Uterus (tissue), 2 donors: ENCODE measurements around the gene TTC7B.

Experiments
- POLR2A ChIP-seq, 2 donors: fragments of 450-650 bp; IDR thresholded peaks; one replicate each; pipeline ENCODE4 v1.6.1; 2016; ENCODE audit warnings: antibody characterized with exemption in 2 of 2, mild to moderate bottlenecking in 1 of 2, moderate library complexity in 1 of 2
- TF ChIP-seq, protein P1 (sequence below), 4 experiments: fragments of 200-600 bp in 2 of 4; fragments of 450-650 bp in 2 of 4; sonication (generic) in 2 of 4; IDR thresholded peaks; one replicate each; pipeline ENCODE4 v1.5.1; 2016 to 2019; ENCODE audit warnings: antibody characterized with exemption in 4 of 4, mild to moderate bottlenecking in 2 of 4, moderate library complexity in 1 of 4

DNA sequence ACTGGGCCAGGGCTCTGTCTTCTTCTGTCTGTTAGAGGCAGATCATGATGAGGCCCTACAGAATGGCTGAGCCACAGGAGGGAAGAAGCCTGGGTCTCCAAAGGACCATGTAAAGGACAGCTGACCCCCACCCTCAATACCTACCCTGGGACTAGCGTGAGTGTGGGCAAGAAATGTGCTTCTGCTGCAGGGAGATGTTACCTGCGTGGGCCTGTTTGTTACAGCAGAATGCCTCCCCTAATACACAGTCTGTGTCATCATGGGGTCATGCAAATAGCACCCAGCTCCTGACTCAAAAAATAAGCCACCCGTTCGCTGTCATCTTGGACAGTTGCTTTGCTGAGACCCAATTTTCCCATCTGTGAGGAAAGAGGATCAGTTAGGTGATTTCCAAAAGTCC is 328.8 kb downstream of the TTC7B start:
- TF ChIP-seq, protein P1, sequence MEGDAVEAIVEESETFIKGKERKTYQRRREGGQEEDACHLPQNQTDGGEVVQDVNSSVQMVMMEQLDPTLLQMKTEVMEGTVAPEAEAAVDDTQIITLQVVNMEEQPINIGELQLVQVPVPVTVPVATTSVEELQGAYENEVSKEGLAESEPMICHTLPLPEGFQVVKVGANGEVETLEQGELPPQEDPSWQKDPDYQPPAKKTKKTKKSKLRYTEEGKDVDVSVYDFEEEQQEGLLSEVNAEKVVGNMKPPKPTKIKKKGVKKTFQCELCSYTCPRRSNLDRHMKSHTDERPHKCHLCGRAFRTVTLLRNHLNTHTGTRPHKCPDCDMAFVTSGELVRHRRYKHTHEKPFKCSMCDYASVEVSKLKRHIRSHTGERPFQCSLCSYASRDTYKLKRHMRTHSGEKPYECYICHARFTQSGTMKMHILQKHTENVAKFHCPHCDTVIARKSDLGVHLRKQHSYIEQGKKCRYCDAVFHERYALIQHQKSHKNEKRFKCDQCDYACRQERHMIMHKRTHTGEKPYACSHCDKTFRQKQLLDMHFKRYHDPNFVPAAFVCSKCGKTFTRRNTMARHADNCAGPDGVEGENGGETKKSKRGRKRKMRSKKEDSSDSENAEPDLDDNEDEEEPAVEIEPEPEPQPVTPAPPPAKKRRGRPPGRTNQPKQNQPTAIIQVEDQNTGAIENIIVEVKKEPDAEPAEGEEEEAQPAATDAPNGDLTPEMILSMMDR (IDR thresholded peaks at IDR 0.05), result no peak
- TF ChIP-seq POLR2A (IDR thresholded peaks at IDR 0.05), result no peak
